HPDE6-E6E7 (cell line): ENCODE data around the gene GABRR1.
A peak's percentile ranks its signal among the peaks of the same experiment; 100 is the strongest.
"Not testable (repeated sequence)": the region's sequence is repeated elsewhere in the genome, so short reads cannot be mapped to it uniquely, and the experiment has no call there.

Experiments used
- DNase-seq: peaks from one replicate; pipeline ENCODE4 v3.0.0; 2011; ENCODE audit warnings: missing footprints; ENCODE audit errors: extremely low spot score

Gene GABRR1

GRCh38 chr6:89217299-89217910 is at the start of gene GABRR1:
GABRR1 (minus strand) TSS chr6:89217358; CDS start chr6:89217322, 36 bp downstream.
- no peak for DNase-seq

GRCh38 chr6:89264296-89264695 is 47.1 kb upstream of the GABRR1 start:
- no peak for DNase-seq

- no peak for DNase-seq
Measured at GRCh38 chr6:89260832-89261231, 43.7 kb upstream of the GABRR1 start.

GRCh38 chr6:89260310-89260709 is 43.2 kb upstream of the GABRR1 start:
- DNase-seq, result no peak

GRCh38 chr6:89258912-89259311 is 41.8 kb upstream of the GABRR1 start:
- DNase-seq, result no peak

GRCh38 chr6:89257781-89258180 is 40.6 kb upstream of the GABRR1 start:
- no peak for DNase-seq

- no peak for DNase-seq
Measured at GRCh38 chr6:89257346-89257745, 40.2 kb upstream of the GABRR1 start.

GRCh38 chr6:89255417-89255816 is 38.3 kb upstream of the GABRR1 start:
- no peak for DNase-seq

- no peak for DNase-seq
Measured at GRCh38 chr6:89254569-89254968, 37.4 kb upstream of the GABRR1 start.

- DNase-seq, result no peak
Measured at GRCh38 chr6:89252907-89253306, 35.7 kb upstream of the GABRR1 start.

- DNase-seq, result no peak
Measured at GRCh38 chr6:89251976-89252375, 34.8 kb upstream of the GABRR1 start.

GRCh38 chr6:89251170-89251569 is 34.0 kb upstream of the GABRR1 start:
- no peak for DNase-seq

- no peak for DNase-seq
Measured at GRCh38 chr6:89250239-89250638, 33.1 kb upstream of the GABRR1 start.

GRCh38 chr6:89244241-89244985 is 27.3 kb upstream of the GABRR1 start:
- DNase-seq, result no peak

GRCh38 chr6:89243331-89243629 is 26.1 kb upstream of the GABRR1 start:
- no peak for DNase-seq

- DNase-seq, result peak; percentile 47
Measured at GRCh38 chr6:89242574-89243330, 25.6 kb upstream of the GABRR1 start.

GRCh38 chr6:89239338-89239737 is 22.2 kb upstream of the GABRR1 start:
- DNase-seq, result no peak

GRCh38 chr6:89237158-89237557 is 20.0 kb upstream of the GABRR1 start:
- no peak for DNase-seq

GRCh38 chr6:89233605-89234004 is 16.4 kb upstream of the GABRR1 start:
- not testable (repeated sequence) for DNase-seq

GRCh38 chr6:89222712-89223039 is 5.5 kb upstream of the GABRR1 start:
- DNase-seq, result no peak

GRCh38 chr6:89221971-89222711 is 5.0 kb upstream of the GABRR1 start:
- no peak for DNase-seq

- DNase-seq, result no peak
Measured at GRCh38 chr6:89221129-89221528, 4.0 kb upstream of the GABRR1 start.
